Heart left ventricle (tissue), 16 donors: ENCODE data around the gene EVX2. TPM values are rescaled to one million over a fixed set of nuclear protein-coding genes. Genes with fewer than 3 reads are reported as not detected.

Source experiments
- ATAC-seq, 4 donors: fragments of 200-7000 bp; cut with Tn5 transposase; one replicate each; pipeline ENCODE4 v1.9.1; 2020 to 2022; ENCODE audit warnings: moderate library complexity in 4 of 4, mild to moderate bottlenecking in 3 of 4, moderate number of reproducible peaks in 1 of 4
- DNase-seq, 5 donors: peaks; one replicate each; pipeline ENCODE4 v3.0.0-alpha.2; 2020
- H3K27ac ChIP-seq, 12 donors: fragments of 200-600 bp; sonication (generic) in 4 of 12; one replicate each; pipeline versions ENCODE4 v1.5.0 to v1.8.0; 2016 to 2022; ENCODE audit warnings: mild to moderate bottlenecking in 2 of 12
- H3K27me3 ChIP-seq, 9 donors: fragments of 200-600 bp; sonication (generic) in 2 of 9; one replicate each; pipeline versions ENCODE4 v1.5.1 to v1.8.0; 2016 to 2022; ENCODE audit warnings: mild to moderate bottlenecking in 3 of 9
- H3K36me3 ChIP-seq, 9 donors: fragments of 200-600 bp; sonication (generic) in 2 of 9; one replicate each; pipeline versions ENCODE4 v1.5.0 to v1.8.0; 2018 to 2022; ENCODE audit warnings: mild to moderate bottlenecking in 2 of 9
- H3K4me1 ChIP-seq, 12 donors: fragments of 200-600 bp; sonication (generic) in 4 of 12; one replicate each; pipeline versions ENCODE4 v1.5.0 to v1.8.0; 2016 to 2022; ENCODE audit warnings: mild to moderate bottlenecking in 3 of 12
- H3K4me3 ChIP-seq, 12 donors: fragments of 200-600 bp; sonication (generic) in 4 of 12; one replicate each; pipeline versions ENCODE4 v1.5.0 to v1.8.0; 2017 to 2022; ENCODE audit warnings: mild to moderate bottlenecking in 9 of 12, moderate library complexity in 4 of 12
- H3K9me3 ChIP-seq, 12 donors: fragments of 200-600 bp; sonication (generic) in 4 of 12; one replicate each; pipeline versions ENCODE4 v1.5.0 to v1.8.0; 2016 to 2022; ENCODE audit warnings: mild to moderate bottlenecking in 1 of 12
- POLR2A ChIP-seq, 2 donors: fragments of 450-650 bp; IDR thresholded peaks; one replicate each; pipeline ENCODE4 v1.6.1; 2017; ENCODE audit warnings: antibody characterized with exemption in 2 of 2, mild to moderate bottlenecking in 2 of 2, moderate library complexity in 2 of 2
- WGBS, 4 donors: extraction: QIAGEN DNeasy Blood & Tissue Kit in 2 of 4; methylation state at CpG; one replicate each; pipeline versions ENCODE4 v1.1.5 to v1.1.7; 2013 to 2018; 5-methylcytosine and 5-hydroxymethylcytosine counted together
- intact Hi-C, 10 donors: fragments of 100-400 bp; cut with DNase I; formaldehyde crosslinking; loops; one replicate each; pipeline versions ENCODE4 v1.11.1 to v1.14.2; 2022
- polyA plus RNA-seq, 2 donors: library from polyadenylated mRNA; stranded (reverse); fragments of 200-250 nt; gene quantifications; one replicate each; pipeline ENCODE4 v1.2.3, GENCODE V29; 2013
- total RNA-seq, 9 donors: library from RNA; depleted of rRNA in 2 of 9; stranded (reverse); fragments of >200 nt in 2 of 9; fragmentation: NEBNext Ultra II Directional in 3 of 9; extraction: Animal tissue kit (Norgen Biotek cat#: 25700) in 3 of 9; gene quantifications; one replicate each; pipeline versions ENCODE4 v1.1.0 to v1.2.4, GENCODE V29; 2016 to 2023
- TF ChIP-seq, protein P1 (sequence below), 12 donors: fragments of 200-600 bp; sonication (generic) in 4 of 12; IDR thresholded peaks; one replicate each; pipeline versions ENCODE4 v1.5.0 to v1.8.0; 2018 to 2022; ENCODE audit warnings: antibody characterized with exemption in 12 of 12, mild to moderate bottlenecking in 5 of 12
- donor health status: ischemic (EF 13 %, LVEDD 7.1; RV severe dilation, severe dysfunction).
- donor health status: healthy with polysubstance abuse.
- donor health status: DM: no; HTN: yes; CAD: no.
- donor health status: DM: no; HTN: no; CAD: no.
- donor health status: ischemic (EF 25% LVEDD 6.9; RV normal size, moderate dysfunction).
- donor health status: ischemic (EF 25% LVEDD 5.7; RV mildly dilated, moderate dysfunction).
- donor health status: healthy.
- donor health status: DM: yes; HTN: yes; CAD: no.
- donor health status: ischemic (EF 35%, LVEDD 5.7; RV mildly dilated, moderate dysfunction).
- donor health status: nonischemic (EF 11% LVEDD 7.7; RV severe dilation, severe dysfunction).
- donor health status: DM: yes; HTN: yes; CAD: no.
- donor health status: PGD.
- donor health status: ischemic (EF 29% LVEDD 5.4; RV normal size, mild dysfunction).
- donor health status: nonischemic (EF 23%, LVEDD 6.1; RV moderate dilation, normal function).

The EVX2 gene
- total and polyA plus RNA-seq, 11 donors, result 0.06 TPM; not detected in 10

DNA sequence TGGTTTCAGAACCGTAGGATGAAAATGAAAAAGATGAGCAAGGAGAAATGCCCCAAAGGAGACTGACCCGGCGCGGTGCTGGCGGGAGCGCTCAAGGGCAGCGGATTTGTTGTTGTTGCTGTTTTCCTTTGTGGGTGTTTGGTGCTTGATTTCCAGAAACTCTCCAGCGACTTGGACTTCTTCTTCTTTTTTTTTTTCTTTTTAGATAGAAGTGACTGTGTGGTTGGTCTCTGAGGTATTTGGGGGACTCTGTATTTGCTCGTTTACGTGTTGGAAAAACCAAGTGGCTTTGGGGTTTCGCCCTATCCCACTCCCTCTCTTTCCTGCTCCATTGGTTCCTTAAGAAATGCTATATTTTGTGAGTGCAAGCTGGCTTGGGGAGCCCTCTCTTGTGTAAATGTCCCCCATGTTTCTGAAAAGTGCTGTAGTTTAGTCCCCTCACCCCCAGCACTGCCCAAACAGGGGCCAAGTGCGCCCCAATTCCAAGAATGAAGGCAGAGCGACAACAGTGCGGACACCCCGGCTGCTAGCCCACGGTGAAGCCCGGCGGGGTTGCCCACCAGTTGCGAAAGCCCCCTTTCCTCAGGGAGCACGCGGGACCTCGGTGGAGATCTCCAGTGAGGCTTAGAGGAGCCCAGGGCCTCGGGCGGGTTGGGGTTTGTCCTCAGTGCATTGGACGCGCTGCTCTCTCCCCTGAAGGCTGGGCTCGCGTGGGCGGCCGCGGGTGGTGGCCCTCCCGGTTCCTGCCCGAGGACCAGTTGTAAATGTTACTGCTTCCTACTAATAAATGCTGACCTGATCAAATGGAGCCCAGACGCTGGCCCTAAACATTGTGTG, 40.6 kb upstream of the EVX2 start:
- 10 to 29% (median 19%) methylated on average over 15 to 34 of the region's 34 CpGs for WGBS, 4 donors
- H3K27me3 ChIP-seq, result peaks cover 77 to 100% (median 98%) of the 10 kb centered on the region in 9 donors
- intact Hi-C loops, result loop anchor here in 3 of 10 donors (10.0 kb wide), 1 partner anchor 690 kb away; no protein-coding TSS in a partner anchor
- H3K36me3 ChIP-seq, result no peaks in the 10 kb centered on the region
- no peak for ATAC-seq
- no peaks in the 10 kb centered on the region for H3K9me3 ChIP-seq
- H3K27ac ChIP-seq, result no peak overlapping the region
- H3K4me1 ChIP-seq, result peaks cover 1 to 33% (median 19%) of the 10 kb centered on the region in 12 donors
- no peak for TF ChIP-seq POLR2A (IDR thresholded peaks at IDR 0.05)
- TF ChIP-seq, protein P1, sequence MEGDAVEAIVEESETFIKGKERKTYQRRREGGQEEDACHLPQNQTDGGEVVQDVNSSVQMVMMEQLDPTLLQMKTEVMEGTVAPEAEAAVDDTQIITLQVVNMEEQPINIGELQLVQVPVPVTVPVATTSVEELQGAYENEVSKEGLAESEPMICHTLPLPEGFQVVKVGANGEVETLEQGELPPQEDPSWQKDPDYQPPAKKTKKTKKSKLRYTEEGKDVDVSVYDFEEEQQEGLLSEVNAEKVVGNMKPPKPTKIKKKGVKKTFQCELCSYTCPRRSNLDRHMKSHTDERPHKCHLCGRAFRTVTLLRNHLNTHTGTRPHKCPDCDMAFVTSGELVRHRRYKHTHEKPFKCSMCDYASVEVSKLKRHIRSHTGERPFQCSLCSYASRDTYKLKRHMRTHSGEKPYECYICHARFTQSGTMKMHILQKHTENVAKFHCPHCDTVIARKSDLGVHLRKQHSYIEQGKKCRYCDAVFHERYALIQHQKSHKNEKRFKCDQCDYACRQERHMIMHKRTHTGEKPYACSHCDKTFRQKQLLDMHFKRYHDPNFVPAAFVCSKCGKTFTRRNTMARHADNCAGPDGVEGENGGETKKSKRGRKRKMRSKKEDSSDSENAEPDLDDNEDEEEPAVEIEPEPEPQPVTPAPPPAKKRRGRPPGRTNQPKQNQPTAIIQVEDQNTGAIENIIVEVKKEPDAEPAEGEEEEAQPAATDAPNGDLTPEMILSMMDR (IDR thresholded peaks at IDR 0.05), result no peak
- no peak for DNase-seq
- no peak overlapping the region for H3K4me3 ChIP-seq

DNA sequence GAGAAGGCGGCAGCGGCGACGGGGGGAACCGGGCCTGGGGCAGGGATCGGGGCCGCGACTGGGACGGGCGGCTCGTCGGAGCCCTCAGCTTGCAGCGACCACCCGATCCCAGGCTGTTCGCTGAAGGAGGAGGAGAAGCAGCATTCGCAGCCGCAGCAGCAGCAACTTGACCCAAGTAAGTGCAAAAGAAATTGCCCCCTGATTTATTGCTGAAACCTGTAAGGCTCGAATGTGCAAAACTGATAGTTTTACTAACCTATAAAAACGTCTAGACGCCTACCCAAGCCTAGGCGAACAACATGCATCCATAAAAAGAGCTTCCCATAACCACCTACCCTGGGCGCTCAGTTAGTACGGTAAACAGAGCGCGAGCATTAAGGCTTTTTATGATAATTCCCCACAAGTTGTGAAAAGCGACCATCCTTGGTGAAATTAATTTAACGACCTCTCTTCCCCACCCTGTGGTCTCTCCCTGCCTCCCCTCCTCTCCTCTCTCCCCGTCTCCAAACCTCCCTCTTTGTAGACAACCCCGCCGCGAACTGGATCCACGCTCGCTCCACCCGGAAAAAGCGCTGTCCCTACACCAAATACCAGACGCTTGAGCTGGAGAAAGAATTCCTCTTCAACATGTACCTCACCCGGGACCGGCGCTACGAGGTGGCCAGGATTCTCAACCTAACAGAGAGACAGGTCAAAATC, 39.8 kb upstream of the EVX2 start:
- Histone ChIP-seq H3K36me3 (no peaks in the 10 kb centered on the region), H3K27ac (no peak overlapping the region), H3K27me3 (peaks cover 76 to 100% (median 98%) of the 10 kb centered on the region in 9 donors), H3K4me3 (peak overlapping the region; percentile 17 to 55 (median 44)), H3K4me1 (peaks cover 0 to 31% (median 17%) of the 10 kb centered on the region in 12 donors), H3K9me3 (no peaks in the 10 kb centered on the region)
- intact Hi-C loops, result loop anchor here in 3 of 10 donors (10.0 kb wide), 1 partner anchor 691 kb away; no protein-coding TSS in a partner anchor
- ATAC-seq (no peak), DNase-seq (no peak)
- WGBS, 4 donors, result 3 to 14% (median 8%) methylated on average over 30 to 40 of the region's 40 CpGs
- TF ChIP-seq POLR2A (IDR thresholded peaks at IDR 0.05), result no peak
- TF ChIP-seq, protein P1 (IDR thresholded peaks at IDR 0.05), result no peak

DNA sequence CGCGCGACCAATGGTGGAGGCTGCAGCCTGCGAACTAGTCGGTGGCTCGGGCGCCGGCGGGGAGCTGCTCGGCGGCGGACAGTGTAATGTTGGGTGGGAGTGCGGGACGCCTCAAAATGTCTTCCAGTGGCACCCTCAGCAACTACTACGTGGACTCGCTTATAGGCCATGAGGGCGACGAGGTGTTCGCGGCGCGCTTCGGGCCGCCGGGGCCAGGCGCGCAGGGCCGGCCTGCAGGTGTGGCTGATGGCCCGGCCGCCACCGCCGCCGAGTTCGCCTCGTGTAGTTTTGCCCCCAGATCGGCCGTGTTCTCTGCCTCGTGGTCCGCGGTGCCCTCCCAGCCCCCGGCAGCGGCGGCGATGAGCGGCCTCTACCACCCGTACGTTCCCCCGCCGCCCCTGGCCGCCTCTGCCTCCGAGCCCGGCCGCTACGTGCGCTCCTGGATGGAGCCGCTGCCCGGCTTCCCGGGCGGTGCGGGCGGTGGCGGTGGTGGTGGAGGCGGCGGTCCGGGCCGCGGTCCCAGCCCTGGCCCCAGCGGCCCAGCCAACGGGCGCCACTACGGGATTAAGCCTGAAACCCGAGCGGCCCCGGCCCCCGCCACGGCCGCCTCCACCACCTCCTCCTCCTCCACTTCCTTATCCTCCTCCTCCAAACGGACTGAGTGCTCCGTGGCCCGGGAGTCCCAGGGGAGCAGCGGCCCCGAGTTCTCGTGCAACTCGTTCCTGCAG, 39.1 kb upstream of the EVX2 start, which contains the start of gene HOXD9:
Gene HOXD9, plus strand, starts transcription at position 37 of the 728 bp plus-strand sequence. Its CDS starts 50 bp downstream, at position 87.
- ATAC-seq (no peak), DNase-seq (no peak)
- Histone ChIP-seq H3K27ac (peak within 1 kb of the TSS in 1 of 12 donors; percentile 46), H3K27me3 (peaks cover 77 to 100% (median 98%) of the 10 kb centered on the region in 9 donors), H3K36me3 (no peaks in the 10 kb centered on the region), H3K4me3 (peak within 1 kb of the TSS; percentile 17 to 55 (median 44)), H3K9me3 (no peaks in the 10 kb centered on the region), H3K4me1 (peaks cover 0 to 31% (median 15%) of the 10 kb centered on the region in 12 donors)
- 1 to 2% (median 2%) methylated on average over 34 to 84 of the region's 84 CpGs for WGBS, 4 donors
- intact Hi-C loops, result loop anchor here in 3 of 10 donors (10.0 kb wide), 1 partner anchor 692 kb away; no protein-coding TSS in a partner anchor
- TF ChIP-seq, protein P1 (IDR thresholded peaks at IDR 0.05), result no peak
- TF ChIP-seq POLR2A (IDR thresholded peaks at IDR 0.05), result no peak
